OCI-LY1 (cell line): ENCODE measurements around the gene PLEKHA6.

ENCODE experiments used
- H2AFZ ChIP-seq: fragments of 200-600 bp; sonication (generic), shearing (Covaris generic); 2 replicates; pipeline ENCODE4 v1.6.0; 2014; ENCODE audit warnings: antibody characterized with exemption, mild to moderate bottlenecking, low read length
- H3F3A ChIP-seq: fragments of 200-600 bp; sonication (generic), shearing (Covaris generic); 2 replicates; pipeline ENCODE4 v1.6.0; 2014; ENCODE audit warnings: mild to moderate bottlenecking, antibody characterized with exemption, low read length, moderate library complexity; ENCODE audit not compliant: insufficient read depth
- H3K27ac ChIP-seq: fragments of 200-600 bp; sonication (generic); 2 replicates; pipeline ENCODE4 v1.5.1; 2014; ENCODE audit warnings: low read length, mixed run types, mild to moderate bottlenecking, low read depth; ENCODE audit not compliant: poor library complexity, severe bottlenecking
- H3K27me3 ChIP-seq: fragments of 200-600 bp; sonication (generic); 2 replicates; pipeline ENCODE4 v1.6.0; 2014; ENCODE audit warnings: antibody characterized with exemption, mild to moderate bottlenecking, low read length, moderate library complexity; ENCODE audit not compliant: insufficient read depth
- H3K36me3 ChIP-seq: fragments of 200-600 bp; sonication (generic); 2 replicates; pipeline ENCODE4 v1.6.1; 2014; ENCODE audit warnings: mild to moderate bottlenecking, antibody characterized with exemption, low read length, moderate library complexity, mixed read lengths; ENCODE audit not compliant: insufficient read depth
- H3K4me1 ChIP-seq: fragments of 200-600 bp; sonication (generic); 2 replicates; pipeline ENCODE4 v1.5.1; 2014; ENCODE audit warnings: mild to moderate bottlenecking, low read length, moderate library complexity; ENCODE audit not compliant: insufficient read depth, severe bottlenecking
- H3K4me2 ChIP-seq: fragments of 200-600 bp; sonication (generic), shearing (Covaris generic); 2 replicates; pipeline ENCODE4 v1.6.1; 2014; ENCODE audit warnings: low read length
- H3K4me3 ChIP-seq: fragments of 200-600 bp; sonication (generic); 2 replicates; pipeline ENCODE4 v1.5.1; 2014; ENCODE audit warnings: low read length, low read depth, mild to moderate bottlenecking, mixed read lengths; ENCODE audit not compliant: poor library complexity, severe bottlenecking
- H3K79me2 ChIP-seq: fragments of 200-600 bp; shearing (Covaris generic); 2 replicates; pipeline ENCODE4 v1.6.1; 2016; ENCODE audit warnings: mixed run types, low read length, mixed read lengths; ENCODE audit not compliant: insufficient read depth
- H3K9ac ChIP-seq: fragments of 200-600 bp; sonication (generic), shearing (Covaris generic); 2 replicates; pipeline ENCODE4 v1.6.1; 2014; ENCODE audit warnings: mild to moderate bottlenecking, low read length, mixed read lengths
- H3K9me2 ChIP-seq: fragments of 200-600 bp; sonication (generic), shearing (Covaris generic); 2 replicates; pipeline ENCODE4 v1.6.1; 2014; ENCODE audit warnings: low read depth, mild to moderate bottlenecking, low read length, mixed read lengths
- H3K9me3 ChIP-seq: fragments of 200-600 bp; shearing (Covaris generic); 2 replicates; pipeline ENCODE4 v1.6.1; 2014; ENCODE audit warnings: low read length, mixed read lengths
- H4K20me1 ChIP-seq: fragments of 200-600 bp; sonication (generic), shearing (Covaris generic); 2 replicates; pipeline ENCODE4 v1.6.0; 2016; ENCODE audit warnings: mild to moderate bottlenecking, low read length; ENCODE audit not compliant: insufficient read depth
- EZH2 ChIP-seq: fragments of 200-600 bp; sonication (generic), shearing (Covaris generic); IDR thresholded peaks from 2 replicates; pipeline ENCODE4 v1.8.0; 2017; ENCODE audit warnings: borderline replicate concordance, mixed run types, mild to moderate bottlenecking, antibody characterized with exemption, low read length, moderate library complexity, mixed read lengths
- TF ChIP-seq, protein P1 (sequence below): fragments of 200-600 bp; sonication (generic), shearing (Covaris generic); IDR thresholded peaks from 2 replicates; pipeline ENCODE4 v1.5.1; 2017; ENCODE audit warnings: mild to moderate bottlenecking, antibody characterized with exemption, low read length, moderate library complexity, mixed read lengths

PLEKHA6 gene

DNA sequence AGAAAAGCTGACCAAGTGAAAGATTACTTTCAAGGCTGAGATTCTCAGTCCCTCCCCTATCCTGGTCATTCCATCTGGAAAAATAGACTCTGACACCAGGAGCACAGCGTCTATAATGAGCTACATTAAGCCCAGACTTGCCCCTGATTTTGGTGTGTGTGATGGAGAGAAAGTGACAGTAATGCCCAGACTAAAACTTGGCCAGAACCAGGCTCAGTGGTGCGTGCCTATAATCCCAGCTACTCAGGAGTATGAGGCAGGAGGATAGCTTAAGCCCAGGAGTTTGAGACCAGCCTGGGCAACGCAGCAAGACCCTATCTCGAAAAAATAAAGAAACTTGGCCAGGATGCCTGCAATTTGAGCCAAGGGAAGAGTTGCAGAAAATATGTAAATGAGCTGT lies 15.9 kb downstream of the PLEKHA6 start:
- Histone ChIP-seq H4K20me1 (no peaks in the 10 kb centered on the region), H3K9me2 (no peaks in the 10 kb centered on the region), H3K4me3 (no peak overlapping the region), H3K27ac (no peak overlapping the region), H3K9me3 (no peaks in the 10 kb centered on the region), H3K36me3 (no peaks in the 10 kb centered on the region), H3K4me1 (no peaks in the 10 kb centered on the region), H3K79me2 (no peaks in the 10 kb centered on the region), H3K27me3 (no peaks in the 10 kb centered on the region; the same call in 1 of the 2 replicates), H3F3A (no peaks in the 10 kb centered on the region), H3K9ac (no peak overlapping the region), H2AFZ (no peak overlapping the region), H3K4me2 (no peak overlapping the region)
- no peak for TF ChIP-seq EZH2
- TF ChIP-seq, protein P1, sequence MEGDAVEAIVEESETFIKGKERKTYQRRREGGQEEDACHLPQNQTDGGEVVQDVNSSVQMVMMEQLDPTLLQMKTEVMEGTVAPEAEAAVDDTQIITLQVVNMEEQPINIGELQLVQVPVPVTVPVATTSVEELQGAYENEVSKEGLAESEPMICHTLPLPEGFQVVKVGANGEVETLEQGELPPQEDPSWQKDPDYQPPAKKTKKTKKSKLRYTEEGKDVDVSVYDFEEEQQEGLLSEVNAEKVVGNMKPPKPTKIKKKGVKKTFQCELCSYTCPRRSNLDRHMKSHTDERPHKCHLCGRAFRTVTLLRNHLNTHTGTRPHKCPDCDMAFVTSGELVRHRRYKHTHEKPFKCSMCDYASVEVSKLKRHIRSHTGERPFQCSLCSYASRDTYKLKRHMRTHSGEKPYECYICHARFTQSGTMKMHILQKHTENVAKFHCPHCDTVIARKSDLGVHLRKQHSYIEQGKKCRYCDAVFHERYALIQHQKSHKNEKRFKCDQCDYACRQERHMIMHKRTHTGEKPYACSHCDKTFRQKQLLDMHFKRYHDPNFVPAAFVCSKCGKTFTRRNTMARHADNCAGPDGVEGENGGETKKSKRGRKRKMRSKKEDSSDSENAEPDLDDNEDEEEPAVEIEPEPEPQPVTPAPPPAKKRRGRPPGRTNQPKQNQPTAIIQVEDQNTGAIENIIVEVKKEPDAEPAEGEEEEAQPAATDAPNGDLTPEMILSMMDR = no peak

GRCh38 chr1:204343247-204343646 lies 16.5 kb downstream of the PLEKHA6 start:
- Histone ChIP-seq H3K27me3 (no peaks in the 10 kb centered on the region; the same call in 1 of the 2 replicates), H3K9me2 (no peaks in the 10 kb centered on the region), H3K9me3 (no peaks in the 10 kb centered on the region), H3K36me3 (no peaks in the 10 kb centered on the region), H3K9ac (no peak overlapping the region), H3K4me2 (no peak overlapping the region), H3K4me1 (no peaks in the 10 kb centered on the region), H3F3A (no peaks in the 10 kb centered on the region), H3K79me2 (no peaks in the 10 kb centered on the region), H3K27ac (no peak overlapping the region), H3K4me3 (no peak overlapping the region), H4K20me1 (no peaks in the 10 kb centered on the region), H2AFZ (no peak overlapping the region)
- TF ChIP-seq, protein P1 = no peak
- TF ChIP-seq EZH2 = no peak

DNA sequence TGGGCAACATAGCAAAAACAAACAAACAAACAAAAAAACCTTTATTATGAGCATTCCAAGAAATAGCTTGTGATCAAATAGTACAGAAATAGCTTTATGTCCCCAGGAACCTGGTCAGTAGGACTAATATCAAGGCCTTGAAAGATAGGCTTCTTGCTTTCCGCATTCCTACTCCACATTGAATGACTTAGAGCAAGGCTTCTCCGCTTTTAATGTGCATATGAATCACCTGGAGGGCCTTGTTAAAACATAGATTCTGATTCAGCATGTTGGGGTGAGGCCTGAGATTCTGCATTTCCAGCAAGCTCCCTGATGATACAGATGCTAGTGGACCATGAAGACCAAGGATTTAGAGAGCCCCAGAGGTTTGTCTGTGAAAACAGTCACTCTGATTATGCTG lies 17.4 kb downstream of the PLEKHA6 start:
- Histone ChIP-seq H3K4me3 (no peak overlapping the region), H3K9me3 (no peaks in the 10 kb centered on the region), H3K79me2 (no peaks in the 10 kb centered on the region), H3K9ac (no peak overlapping the region), H4K20me1 (no peaks in the 10 kb centered on the region), H3K27me3 (no peaks in the 10 kb centered on the region; the same call in 1 of the 2 replicates), H3K36me3 (no peaks in the 10 kb centered on the region), H2AFZ (no peak overlapping the region), H3K27ac (no peak overlapping the region), H3K4me2 (no peak overlapping the region), H3K4me1 (no peaks in the 10 kb centered on the region), H3K9me2 (no peaks in the 10 kb centered on the region), H3F3A (no peaks in the 10 kb centered on the region)
- TF ChIP-seq, protein P1 = no peak
- TF ChIP-seq EZH2 = no peak
